Tibial nerve (tissue), 4 donors: ENCODE results near the gene MOGAT1.
"Not testable (repeated sequence)": the region's sequence is repeated elsewhere in the genome, so short reads cannot be mapped to it uniquely, and the experiment has no call there.

Experiments used
- EP300 ChIP-seq, 2 donors: sonication (generic); formaldehyde crosslinking; IDR thresholded peaks; one replicate each; pipeline ENCODE4 v1.6.1; 2017; ENCODE audit warnings: antibody characterized with exemption in 2 of 2, mild to moderate bottlenecking in 1 of 2
- POLR2A ChIP-seq, 2 donors: fragments of 450-650 bp; IDR thresholded peaks; one replicate each; pipeline ENCODE4 v1.6.1; 2017; ENCODE audit warnings: antibody characterized with exemption in 2 of 2, mild to moderate bottlenecking in 2 of 2, moderate library complexity in 2 of 2
- TF ChIP-seq, protein P1 (sequence below), 5 experiments: fragments of 200-600 bp in 3 of 5; fragments of 450-650 bp in 2 of 5; sonication (generic) in 3 of 5; IDR thresholded peaks; one replicate each; pipeline ENCODE4 v1.5.1; 2016 to 2019; ENCODE audit warnings: antibody characterized with exemption in 5 of 5, mild to moderate bottlenecking in 3 of 5, moderate library complexity in 2 of 5

GRCh38 chr2:222755593-222755992 lies 84.1 kb downstream of the MOGAT1 start:
- TF ChIP-seq, protein P1, sequence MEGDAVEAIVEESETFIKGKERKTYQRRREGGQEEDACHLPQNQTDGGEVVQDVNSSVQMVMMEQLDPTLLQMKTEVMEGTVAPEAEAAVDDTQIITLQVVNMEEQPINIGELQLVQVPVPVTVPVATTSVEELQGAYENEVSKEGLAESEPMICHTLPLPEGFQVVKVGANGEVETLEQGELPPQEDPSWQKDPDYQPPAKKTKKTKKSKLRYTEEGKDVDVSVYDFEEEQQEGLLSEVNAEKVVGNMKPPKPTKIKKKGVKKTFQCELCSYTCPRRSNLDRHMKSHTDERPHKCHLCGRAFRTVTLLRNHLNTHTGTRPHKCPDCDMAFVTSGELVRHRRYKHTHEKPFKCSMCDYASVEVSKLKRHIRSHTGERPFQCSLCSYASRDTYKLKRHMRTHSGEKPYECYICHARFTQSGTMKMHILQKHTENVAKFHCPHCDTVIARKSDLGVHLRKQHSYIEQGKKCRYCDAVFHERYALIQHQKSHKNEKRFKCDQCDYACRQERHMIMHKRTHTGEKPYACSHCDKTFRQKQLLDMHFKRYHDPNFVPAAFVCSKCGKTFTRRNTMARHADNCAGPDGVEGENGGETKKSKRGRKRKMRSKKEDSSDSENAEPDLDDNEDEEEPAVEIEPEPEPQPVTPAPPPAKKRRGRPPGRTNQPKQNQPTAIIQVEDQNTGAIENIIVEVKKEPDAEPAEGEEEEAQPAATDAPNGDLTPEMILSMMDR (IDR thresholded peaks at IDR 0.05), result not testable (repeated sequence)
- not testable (repeated sequence) for TF ChIP-seq EP300, POLR2A (IDR thresholded peaks at IDR 0.05)
